C1 segment of cervical spinal cord (tissue), 14 donors: Measurements from ENCODE around the gene SLC25A22.

ENCODE experiments used
- DNase-seq, 14 donors: peaks; one replicate each; lab custom pipeline; 2025; lab: John Stamatoyannopoulos, UW

SLC25A22 gene

DNA sequence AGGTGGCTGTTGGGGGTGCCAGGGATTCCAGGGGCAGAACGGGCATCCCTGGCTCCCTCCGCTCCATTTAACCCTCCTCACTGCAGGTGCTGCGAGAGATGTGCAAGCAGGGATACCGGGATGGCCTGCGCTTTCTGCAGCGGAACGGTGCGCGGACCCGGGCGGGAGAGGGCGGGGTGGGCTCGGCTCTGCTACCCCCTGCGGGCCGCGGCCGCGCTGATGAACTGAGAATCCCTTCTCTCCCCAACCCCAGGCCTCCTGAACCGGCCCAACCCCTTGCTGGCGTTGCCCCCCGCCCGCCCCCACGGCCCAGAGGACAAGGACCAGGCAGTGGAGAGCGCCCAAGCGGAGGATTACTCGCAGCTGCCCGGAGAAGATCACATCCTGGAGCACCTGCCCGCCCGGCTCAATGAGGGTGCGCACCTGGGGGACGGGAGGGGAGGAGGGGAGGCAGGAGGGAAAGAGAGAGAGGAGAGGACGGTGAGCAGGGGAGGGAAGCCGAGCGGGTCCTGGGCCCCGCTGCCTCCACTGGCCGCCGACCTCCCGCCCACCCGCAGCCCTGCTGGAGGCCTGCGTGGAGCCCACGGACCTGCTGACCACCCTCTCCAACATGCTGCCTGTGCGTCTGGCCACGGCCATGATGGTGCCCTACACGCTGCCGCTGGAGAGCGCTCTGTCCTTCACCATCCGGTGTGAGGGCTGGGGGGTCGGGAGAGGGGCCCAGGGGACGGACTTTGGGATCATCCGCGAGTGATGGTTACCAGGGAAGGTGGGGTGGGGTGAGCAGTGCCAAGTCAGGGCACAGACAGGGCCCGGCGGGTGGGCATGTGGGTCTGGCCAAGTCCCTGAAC is 25.6 kb upstream of the SLC25A22 start:
- no peak for DNase-seq

DNA sequence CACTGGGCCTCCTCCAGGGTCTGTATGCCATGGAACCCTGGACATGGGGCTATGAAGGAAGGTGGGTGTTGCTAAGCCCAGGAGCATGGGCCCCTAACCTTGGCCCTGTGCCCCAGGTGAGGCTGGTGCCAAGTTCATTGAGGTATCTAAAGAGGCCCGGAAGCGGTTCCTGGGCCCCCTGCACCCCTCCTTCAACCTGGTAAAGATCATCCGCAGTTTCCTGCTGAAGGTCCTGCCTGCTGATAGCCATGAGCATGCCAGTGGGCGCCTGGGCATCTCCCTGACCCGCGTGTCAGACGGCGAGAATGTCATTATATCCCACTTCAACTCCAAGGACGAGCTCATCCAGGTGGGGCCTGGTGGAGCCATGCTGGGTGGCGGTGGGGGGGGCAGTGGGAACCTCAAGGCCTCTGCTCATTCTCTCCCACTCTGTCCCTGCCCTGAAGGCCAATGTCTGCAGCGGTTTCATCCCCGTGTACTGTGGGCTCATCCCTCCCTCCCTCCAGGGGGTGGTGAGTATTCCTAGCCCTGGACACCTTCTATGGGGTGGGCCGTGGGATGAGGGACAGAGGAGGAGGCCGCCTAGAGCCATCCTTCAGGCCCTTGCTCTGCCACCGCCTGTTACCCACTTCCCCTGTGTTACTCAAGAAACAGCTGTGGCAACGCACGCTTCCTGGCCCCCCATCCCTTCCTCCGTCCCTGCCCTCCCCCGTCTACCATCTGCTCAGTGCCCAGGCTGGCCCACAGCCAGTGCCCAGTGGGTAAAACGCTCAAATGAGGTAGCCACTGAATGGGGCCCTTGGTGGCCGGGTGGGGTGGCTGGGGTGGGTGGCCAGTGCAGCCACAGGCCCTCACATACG is 23.7 kb upstream of the SLC25A22 start:
- DNase-seq = peak in 3 of 14 donors; percentile 27 to 47 (median 29)

DNA sequence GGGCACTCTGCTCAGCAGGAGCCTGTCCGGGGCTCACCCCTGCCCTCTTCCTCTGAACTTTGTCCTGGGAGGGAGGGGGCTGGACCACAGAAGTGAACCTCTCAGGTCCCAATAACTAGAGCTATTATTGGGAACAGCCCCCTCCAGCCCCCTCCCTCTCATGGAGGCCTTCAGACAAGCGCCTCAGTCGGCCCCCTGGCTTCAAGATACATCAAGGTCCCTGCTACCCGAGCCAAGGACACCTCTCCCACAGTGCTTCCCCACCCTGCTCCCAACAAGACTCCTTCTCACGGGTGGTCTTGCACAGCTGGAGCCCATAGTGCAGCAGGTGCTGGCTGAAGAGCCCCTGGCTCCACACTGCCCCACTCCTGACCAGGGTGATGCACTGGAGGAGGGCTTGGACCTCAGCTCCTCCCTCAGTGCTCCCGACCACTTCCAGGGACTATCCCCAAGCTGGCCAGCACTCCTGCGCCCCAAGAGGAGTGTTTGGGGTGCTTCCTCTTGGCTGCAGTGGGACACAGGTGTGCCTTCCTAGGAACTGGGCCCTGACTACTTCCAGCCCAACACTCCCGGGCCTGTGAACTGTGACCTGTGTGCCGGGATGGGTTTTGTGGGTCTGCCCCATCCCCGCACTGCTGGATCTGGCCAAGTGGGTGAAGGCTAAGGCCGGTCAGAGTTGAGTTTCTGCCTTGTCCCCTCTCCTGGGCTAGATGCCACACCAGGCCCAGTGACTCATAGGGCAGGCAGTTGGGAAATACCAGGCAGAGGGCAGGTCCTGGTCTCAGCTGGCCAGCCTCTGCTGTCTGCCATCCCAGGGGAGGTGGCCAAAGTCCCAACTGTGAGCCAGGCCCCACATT is 22.8 kb upstream of the SLC25A22 start:
- peak in 7 of 14 donors; percentile 28 to 88 (median 37) for DNase-seq

DNA sequence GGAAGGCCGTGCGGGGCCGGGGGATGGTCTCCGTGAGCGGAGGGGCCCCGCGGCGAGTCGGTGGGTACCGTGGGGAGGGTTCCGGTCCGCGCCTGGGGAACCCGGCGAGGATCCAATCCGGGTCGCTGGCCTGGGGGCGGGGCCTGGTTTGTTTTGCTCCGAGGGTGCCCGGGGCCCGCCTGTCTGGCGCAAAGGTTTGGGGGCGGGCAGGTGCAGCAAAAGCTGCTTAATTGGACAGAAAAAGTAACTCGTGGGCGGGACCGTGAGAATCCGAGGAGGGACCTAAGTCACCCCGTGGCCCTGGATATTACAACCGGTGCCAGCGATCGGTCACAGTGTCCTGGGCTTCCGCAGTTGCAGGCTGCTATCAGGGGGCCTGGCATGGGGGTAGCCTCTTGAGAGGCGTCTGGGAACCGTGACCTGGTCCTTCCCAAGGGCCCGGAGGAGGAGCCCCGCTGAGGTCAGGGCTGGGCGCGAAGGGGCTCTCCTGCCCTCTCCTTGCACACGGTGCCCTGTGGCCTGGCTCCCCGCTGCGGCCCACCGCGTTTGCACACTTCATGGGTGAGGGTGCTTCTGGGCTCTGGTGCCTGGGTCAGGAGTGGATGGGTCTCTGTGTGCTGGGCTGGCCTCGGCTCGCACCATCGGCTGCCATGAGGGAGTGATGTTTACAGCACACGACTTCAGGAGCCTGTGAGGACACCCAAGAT is 22.0 kb upstream of the SLC25A22 start:
- DNase-seq = peak in 9 of 14 donors; percentile 47 to 79 (median 69)

DNA sequence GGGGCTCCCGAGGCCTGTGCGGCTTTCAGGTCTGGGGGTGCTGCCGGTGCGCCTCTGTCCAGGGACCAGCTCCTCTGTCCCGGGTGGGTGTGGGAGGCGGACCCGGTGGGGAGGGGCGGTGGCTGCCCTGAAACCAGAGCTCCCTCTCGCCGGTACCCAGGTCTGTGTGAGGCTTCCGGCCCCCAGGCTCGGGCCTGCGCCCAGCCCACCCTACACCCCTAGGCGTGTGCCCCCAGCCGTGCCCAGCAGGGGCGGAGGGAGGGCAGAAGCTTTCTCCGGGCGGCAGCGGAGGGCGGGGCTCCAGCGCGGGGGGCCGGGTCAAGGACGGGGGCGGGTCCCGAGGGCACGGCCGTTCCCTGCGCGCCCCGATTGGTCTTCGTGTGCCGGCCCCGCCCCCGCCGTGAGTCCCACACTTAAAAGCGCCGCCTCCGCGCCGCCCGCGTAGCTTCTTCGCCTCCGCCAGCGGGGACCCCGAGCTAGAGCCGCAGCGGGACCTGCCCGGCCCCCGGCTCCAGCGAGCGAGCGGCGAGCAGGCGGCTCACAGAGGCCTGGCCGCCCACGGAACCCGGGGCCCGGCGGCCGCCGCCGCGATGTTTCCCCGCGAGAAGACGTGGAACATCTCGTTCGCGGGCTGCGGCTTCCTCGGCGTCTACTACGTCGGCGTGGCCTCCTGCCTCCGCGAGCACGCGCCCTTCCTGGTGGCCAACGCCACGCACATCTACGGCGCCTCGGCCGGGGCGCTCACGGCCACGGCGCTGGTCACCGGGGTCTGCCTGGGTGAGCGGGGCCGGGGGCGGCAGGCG is 21.2 kb upstream of the SLC25A22 start:
- DNase-seq = peak in 13 of 14 donors; percentile 32 to 91 (median 78)

DNA sequence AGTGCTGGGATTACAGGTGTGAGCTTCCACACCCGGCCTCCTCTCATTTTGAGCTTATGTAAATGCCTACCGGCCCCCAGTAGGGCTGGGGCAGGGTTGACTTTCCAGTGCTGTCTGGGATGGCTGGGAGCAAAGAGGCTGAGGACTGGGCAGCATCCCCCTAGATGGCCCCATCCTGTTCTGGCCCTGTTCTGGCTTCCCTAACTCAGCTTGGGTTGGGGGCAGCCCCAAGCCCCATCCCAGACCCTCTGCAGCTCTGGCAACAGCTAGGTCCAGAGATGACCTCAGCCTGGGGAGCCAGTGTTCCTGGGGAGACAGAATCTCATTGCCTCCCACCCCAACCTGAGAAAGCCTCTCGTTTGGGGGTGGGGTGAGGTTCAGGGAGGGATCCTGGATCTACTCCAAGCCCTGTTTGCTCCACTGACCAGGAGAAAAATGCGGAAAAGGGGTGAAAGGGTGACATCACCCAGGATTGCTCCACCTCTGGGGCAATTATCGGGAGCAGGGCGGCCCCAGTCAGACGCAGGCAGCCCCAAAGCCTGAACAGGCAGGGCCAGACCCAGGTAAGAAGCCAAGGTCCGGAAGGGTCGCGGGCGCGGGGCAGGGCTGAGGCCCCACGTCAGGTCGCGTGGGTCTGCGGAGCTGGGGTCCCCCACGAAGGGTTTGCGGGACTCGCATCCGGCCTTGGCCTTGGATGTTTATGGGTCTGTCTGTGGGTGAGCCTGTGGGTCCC is 20.5 kb upstream of the SLC25A22 start, which contains the start of gene PNPLA2:
TSS of gene PNPLA2 (plus strand) at position 519 of the 733 bp plus-strand sequence. CDS start 805 bp downstream, outside the sequence.
- no peak for DNase-seq

DNA sequence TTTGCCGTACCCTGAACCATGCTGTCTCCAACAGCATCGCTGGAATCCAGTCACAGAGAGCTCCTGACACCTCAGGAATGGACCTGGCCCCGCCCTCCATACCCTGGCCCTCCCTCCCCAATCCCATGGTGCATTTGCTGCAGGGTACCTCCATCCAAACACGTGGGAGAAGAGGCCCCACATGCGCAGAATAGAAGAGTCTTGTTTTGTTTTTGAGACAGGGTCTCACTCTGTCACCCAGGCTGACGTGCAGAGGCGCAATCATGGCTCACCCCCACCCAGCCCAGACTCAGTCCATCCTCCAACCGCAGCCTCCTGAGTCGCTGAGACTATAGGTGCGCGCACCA is 18.3 kb upstream of the SLC25A22 start:
- DNase-seq = no peak

DNA sequence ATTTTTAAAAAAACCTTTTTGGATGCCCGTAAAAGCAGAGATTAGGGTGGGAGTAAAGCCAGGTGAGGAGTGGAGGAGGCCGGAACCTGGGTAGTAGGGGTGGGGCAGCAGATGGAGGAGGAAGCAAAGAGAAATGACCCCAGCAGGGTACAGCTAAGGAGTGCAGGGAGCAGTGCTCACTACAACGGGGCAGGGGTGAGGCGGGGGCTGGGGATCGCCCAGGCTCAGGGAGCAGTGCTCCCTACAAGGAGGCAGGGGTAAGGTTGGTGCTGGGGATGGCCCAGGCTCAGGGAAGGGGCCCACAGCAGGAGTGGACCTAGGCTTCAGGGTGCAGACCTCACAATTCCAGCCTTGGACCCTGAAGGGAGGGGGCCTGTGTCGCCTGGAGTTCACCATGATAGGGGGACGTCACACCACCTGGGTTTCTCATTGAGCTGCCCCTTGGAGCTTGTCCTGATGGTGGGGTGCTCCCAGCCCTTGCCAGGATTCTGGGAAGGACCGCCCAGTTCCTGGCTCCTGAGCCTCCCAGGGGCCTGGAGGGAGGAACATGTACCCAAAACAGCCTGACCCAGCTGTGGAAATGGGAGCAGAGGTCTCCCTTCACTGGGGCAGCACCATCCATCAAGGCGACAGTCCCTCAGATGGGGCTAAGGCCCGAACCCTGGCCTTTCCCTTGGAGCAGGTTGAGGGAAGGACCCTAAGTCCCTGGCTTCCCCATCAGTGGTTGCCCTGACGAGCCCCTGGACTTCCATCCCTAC is 17.8 kb upstream of the SLC25A22 start:
- no peak for DNase-seq

DNA sequence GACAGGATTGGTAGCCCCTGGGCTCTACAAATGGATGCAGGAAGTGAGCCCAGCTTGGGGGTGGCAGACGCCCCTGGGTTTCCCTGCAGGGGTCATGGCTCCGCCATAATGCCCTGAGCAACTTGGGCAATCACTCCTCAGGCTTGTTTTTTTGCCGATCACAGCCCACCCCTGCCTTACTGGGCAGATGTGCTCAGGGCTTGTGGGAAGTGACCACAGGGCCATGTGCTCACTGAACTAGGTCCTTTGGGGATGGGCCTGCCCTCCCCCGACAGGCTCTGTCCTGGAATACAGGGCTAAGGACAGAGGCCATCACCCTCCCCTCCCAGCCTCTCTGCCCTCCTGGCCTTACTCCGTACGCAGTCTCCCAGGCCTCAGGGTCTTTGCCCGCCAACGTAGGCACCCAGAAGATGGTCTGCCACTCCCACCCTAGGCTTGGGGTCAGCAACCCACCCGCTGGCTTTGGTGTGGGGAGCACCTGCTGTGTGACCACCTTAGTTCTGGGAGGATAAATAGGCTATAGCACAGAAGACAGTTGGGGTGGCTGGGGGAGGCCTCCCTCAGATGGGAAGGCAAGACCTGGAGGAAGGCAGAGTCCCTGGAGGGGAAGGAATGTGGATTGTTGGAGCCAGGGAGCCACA is 15.5 kb upstream of the SLC25A22 start:
- no peak for DNase-seq

DNA sequence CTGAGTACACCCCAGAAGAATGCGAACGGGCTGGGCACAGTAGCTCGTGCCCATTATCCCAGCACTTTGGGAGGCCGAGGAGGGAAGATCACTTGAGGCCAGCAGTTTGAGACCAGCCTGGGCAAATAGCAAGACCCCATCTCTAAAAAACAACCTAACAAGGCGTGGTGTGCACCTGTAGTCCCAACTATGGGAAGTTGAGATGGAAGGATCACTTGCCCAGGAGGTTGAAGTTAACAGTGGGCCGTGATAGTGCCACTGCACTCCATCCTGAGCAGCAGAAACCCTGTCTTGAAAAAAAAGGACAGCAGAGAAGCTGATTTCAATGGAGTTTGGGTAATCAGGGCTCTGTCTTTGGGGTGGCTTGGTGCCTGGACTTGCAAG is 15.0 kb upstream of the SLC25A22 start:
- DNase-seq = no peak

DNA sequence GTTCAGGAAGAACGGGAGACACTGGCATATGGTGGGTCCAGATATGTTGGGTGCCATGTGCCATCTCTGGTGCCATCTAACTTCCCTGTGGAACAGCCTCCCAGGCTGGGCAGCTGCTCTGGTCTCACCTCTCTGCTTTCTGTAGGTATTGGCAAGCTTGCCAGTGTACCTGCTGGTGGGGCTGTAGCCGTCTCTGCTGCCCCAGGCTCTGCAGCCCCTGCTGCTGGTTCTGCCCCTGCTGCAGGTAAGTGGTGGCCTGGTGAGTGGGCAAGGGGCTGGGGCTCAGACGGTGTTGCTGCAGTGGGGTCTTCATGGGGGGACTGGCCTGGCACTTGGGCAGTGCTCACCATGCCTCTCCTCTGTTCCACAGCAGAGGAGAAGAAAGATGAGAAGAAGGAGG is 14.3 kb upstream of the SLC25A22 start:
- no peak for DNase-seq

DNA sequence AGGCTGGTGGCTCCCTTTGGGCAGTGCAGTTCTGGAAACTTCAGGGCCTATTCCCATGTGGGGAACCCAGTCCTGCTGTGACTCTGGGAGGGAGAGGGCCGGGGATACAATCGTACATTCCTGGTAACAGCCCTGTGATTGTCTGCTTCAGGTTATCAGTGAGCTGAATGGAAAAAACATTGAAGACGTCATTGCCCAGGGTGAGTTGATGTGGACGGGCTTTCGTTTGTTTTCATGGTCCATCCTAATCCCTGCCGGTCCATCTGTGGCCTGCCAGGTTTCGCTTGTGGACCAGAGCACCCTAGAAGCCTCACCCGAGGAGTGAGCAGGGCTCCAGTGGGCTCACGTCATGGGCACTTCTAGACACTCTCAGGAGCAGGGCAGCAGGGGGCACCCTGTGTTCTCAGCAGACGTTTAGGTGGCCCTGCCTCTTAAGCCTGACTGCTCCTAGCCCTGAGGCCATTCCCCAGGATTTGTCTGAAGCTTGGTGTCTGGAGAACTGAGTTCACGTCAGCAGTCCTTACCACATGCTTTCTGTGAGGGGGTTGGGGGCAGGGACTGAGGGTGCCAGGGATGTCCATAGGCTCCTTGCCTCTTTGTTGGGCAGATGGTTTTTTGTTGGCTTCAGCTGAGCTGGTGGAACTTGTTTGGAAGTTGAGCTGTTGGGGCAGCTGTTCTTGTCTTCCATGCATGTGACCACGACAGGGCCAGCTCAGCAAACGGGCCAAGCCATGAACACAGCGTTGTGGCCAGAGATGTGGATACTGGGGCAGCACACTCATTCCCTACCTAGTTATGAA is 13.6 kb upstream of the SLC25A22 start:
- DNase-seq = no peak

DNA sequence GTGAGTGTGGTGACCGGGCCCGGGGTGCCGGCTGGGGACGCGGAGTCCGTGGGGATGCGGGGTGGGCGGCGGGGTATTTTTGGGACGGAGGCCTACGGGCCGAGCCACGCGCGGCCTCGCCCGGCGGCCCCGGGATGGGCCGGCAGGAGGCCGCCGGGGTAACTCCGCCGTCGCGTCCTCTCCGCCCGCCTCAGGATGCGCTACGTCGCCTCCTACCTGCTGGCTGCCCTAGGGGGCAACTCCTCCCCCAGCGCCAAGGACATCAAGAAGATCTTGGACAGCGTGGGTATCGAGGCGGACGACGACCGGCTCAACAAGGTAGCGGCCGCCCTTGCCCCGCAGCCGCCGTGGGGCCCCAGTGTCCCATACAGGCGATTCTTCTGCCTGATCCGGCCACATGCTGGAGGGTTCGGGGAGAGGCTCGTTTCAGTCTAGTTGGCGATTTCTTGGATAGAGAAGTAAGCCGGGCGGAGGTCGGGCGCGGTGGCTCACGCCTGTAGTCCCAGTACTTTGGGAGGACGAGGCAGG is 12.0 kb upstream of the SLC25A22 start:
- no peak for DNase-seq

DNA sequence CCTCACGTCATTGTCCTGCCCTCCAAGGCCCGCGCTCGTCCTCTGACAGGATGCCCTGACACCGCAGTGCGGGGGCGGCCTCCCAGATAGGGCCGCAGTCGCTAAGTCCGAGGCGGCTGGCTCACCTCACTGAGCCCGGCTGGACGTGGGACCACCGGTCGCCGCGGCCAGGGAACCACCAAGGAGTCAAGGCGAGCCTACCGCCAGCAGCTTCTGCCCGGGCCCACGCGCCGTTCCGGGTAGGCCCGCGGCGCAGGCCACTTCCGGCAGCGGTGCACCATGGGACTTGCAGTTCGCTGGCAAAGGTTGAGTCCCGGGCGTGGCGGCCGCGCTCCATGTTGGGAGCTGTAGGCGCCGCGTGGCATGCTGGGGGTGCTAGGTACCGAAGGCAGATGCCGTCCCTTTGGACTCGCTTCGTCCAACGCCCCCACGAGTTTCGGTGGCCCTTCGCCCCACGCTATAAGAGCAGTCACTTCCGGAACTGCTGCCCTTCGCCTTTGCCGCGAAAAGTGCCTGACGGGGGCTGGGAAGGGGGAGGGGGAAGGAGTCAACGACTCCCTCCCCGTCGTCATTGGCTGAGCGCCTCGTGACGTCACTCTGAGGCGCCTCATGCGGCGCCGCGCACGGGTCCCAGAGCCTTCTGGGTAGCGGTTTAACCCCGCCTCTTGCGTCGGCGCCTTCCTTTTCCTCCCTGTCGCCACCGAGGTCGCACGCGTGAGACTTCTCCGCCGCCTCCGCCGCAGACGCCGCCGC is 11.4 kb upstream of the SLC25A22 start, which contains the start of gene RPLP2:
TSS of gene RPLP2 (plus strand) at position 681 of the 753 bp plus-strand sequence. CDS start 268 bp downstream, outside the sequence.
- peak; percentile 96 to 100 (median 99) for DNase-seq

DNA sequence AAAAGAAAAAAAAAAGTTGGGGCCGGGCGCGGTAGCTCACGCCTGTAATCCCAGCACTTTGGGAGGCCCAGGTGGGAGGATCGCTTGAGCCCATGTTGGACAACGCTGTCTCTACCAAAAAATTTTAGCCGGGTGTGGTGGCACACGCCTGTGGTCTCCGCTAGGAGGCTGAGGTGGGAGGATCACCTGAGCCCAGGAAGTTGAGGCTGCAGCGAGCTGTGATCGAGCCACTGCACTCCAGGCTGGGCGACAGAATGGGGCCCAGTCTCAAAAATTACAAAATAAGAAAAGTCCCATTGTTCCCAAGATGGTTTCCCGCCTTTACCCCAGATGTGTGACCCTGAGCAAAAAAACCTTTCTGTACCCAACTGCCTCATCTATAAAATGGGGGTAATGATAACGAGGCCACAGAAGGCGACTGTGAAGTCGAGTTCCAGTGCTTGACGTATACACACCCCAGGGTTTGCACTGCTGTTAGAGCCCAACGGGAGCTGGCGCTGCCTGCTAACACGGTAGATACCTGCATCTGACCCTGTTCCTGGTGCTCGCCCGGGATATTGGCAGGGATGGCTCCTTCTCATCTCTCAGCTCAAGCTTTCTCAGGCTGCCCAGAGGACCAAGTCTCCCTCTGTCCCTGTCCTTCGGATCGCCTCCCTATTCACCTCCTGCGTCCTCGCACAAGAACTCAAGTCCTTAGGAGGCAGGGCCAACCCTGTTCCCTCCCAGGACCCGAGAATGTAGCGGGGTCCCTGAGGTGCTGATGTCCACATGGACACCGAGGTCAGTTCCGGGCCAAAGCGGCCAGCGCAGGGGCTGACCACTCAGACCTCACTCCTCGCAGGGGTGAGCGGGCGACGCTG is 10.6 kb upstream of the SLC25A22 start:
- no peak for DNase-seq
